Measurements from ENCODE around the gene LHFPL2.

- TF ChIP-seq POLR2A (IDR thresholded peaks at IDR 0.05), result no peak
- no peak for TF ChIP-seq CTCF (IDR thresholded peaks at IDR 0.05 in 8 of 11, conservative IDR thresholded peaks at IDR 0.05 in 3 of 11)
- no peak for TF ChIP-seq POLR2AphosphoS5 (IDR thresholded peaks at IDR 0.05)
Measured at GRCh38 chr5:78624992-78625391, 23.6 kb downstream of the LHFPL2 start.

Measured in spleen (tissue), 7 donors.